Lung (tissue), 12 donors: Measurements from ENCODE around the gene LETMD1. TPM values are rescaled to one million over a fixed set of nuclear protein-coding genes. Genes with fewer than 3 reads are reported as not detected.

Source experiments
- ATAC-seq: fragments of 200-7000 bp; cut with Tn5 transposase; one replicate; pipeline ENCODE4 v1.9.1; 2020; ENCODE audit warnings: moderate number of reproducible peaks; ENCODE audit not compliant: insufficient read depth, low FRiP score
- DNase-seq, 3 donors: peaks; one replicate each; pipeline ENCODE4 v3.0.0-alpha.2; 2013 to 2017
- H3K27ac ChIP-seq, 2 donors: one replicate each; pipeline ENCODE4 v1.5.1; 2013; ENCODE audit warnings: mild to moderate bottlenecking in 2 of 2, moderate library complexity in 2 of 2, control low read depth in 1 of 2, inconsistent platforms in 1 of 2, low read depth in 1 of 2, low read length in 1 of 2
- H3K27me3 ChIP-seq, 3 donors: one replicate each; pipeline ENCODE4 v1.5.1; 2013; ENCODE audit warnings: low read length in 2 of 3; ENCODE audit not compliant: control insufficient read depth in 3 of 3, insufficient read depth in 3 of 3
- H3K36me3 ChIP-seq, 4 donors: one replicate each; pipeline ENCODE4 v1.5.1; 2013; ENCODE audit warnings: low read length in 4 of 4, mild to moderate bottlenecking in 1 of 4, moderate library complexity in 1 of 4; ENCODE audit not compliant: control insufficient read depth in 4 of 4, insufficient read depth in 4 of 4
- H3K4me1 ChIP-seq, 5 donors: one replicate each; pipeline ENCODE4 v1.5.1; 2013; ENCODE audit warnings: low read length in 5 of 5, mild to moderate bottlenecking in 2 of 5, moderate library complexity in 1 of 5; ENCODE audit not compliant: control insufficient read depth in 5 of 5, insufficient read depth in 5 of 5
- H3K4me3 ChIP-seq: one replicate; pipeline ENCODE4 v1.5.1; 2013; ENCODE audit warnings: mild to moderate bottlenecking, control low read depth, moderate library complexity
- H3K9ac ChIP-seq, 2 donors: one replicate each; pipeline ENCODE4 v1.5.1; 2013; ENCODE audit warnings: low read length in 2 of 2, control low read depth in 1 of 2; ENCODE audit not compliant: insufficient read depth in 1 of 2
- H3K9me3 ChIP-seq, 4 donors: one replicate each; pipeline ENCODE4 v1.5.1; 2013; ENCODE audit warnings: low read length in 3 of 4, mild to moderate bottlenecking in 1 of 4, moderate library complexity in 1 of 4; ENCODE audit not compliant: control insufficient read depth in 4 of 4, insufficient read depth in 3 of 4
- WGBS, 2 donors: extraction: QIAGEN DNeasy Blood & Tissue Kit; methylation state at CpG; one replicate each; pipeline ENCODE4 v1.1.7; 2013; 5-methylcytosine and 5-hydroxymethylcytosine counted together
- polyA plus RNA-seq, 2 donors: library from polyadenylated mRNA; stranded (reverse); fragments of 200-250 nt; gene quantifications; one replicate each; pipeline ENCODE4 v1.2.1, GENCODE V29; 2013
- total RNA-seq, 2 donors: library from RNA; depleted of rRNA in 1 of 2; stranded (reverse); fragments of >200 nt in 1 of 2; gene quantifications; one replicate each; pipeline ENCODE4 v1.2.1, GENCODE V29; 2014 to 2021
- TF ChIP-seq, protein P1 (sequence below): IDR thresholded peaks from 2 replicates; pipeline ENCODE4 v1.5.1; 2012; ENCODE audit warnings: mild to moderate bottlenecking; ENCODE audit errors: control extremely low read depth, extremely low read depth
- donor health status: control.
- donor health status: control.
- donor health status: Bipolar disorder and iron deficiency.
- donor health status: healthy.
- donor health status: DM: yes; HTN: yes; CAD: no.

Gene LETMD1
- total and polyA plus RNA-seq, 4 donors, result 29.9 to 81.6 (median 48.6) TPM

DNA sequence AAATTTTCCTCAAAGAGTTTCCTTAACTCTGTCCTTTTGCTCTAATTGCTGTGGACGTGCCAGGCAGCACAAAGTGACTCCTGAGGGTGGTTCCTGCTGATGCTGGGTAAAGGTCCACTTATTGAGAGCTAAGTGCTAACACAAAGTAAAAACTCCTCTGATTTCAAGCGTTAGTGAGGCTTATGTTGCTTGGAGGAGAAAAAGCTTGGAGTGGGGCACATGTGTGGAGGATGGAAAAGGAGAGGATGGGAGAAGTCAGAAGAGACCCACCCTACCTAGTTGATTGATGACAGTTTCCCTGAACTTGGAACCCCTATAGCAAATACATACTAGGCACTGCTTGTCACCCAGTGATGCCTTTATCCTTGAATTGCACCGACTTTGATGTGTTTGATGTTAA, 11.8 kb upstream of the LETMD1 start:
- Histone ChIP-seq H3K27me3 (no peaks in the 10 kb centered on the region), H3K4me1 (no peaks in the 10 kb centered on the region), H3K27ac (no peak overlapping the region), H3K4me3 (no peak overlapping the region), H3K36me3 (no peaks in the 10 kb centered on the region), H3K9ac (no peak overlapping the region), H3K9me3 (no peaks in the 10 kb centered on the region)
- TF ChIP-seq, protein P1, sequence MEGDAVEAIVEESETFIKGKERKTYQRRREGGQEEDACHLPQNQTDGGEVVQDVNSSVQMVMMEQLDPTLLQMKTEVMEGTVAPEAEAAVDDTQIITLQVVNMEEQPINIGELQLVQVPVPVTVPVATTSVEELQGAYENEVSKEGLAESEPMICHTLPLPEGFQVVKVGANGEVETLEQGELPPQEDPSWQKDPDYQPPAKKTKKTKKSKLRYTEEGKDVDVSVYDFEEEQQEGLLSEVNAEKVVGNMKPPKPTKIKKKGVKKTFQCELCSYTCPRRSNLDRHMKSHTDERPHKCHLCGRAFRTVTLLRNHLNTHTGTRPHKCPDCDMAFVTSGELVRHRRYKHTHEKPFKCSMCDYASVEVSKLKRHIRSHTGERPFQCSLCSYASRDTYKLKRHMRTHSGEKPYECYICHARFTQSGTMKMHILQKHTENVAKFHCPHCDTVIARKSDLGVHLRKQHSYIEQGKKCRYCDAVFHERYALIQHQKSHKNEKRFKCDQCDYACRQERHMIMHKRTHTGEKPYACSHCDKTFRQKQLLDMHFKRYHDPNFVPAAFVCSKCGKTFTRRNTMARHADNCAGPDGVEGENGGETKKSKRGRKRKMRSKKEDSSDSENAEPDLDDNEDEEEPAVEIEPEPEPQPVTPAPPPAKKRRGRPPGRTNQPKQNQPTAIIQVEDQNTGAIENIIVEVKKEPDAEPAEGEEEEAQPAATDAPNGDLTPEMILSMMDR, result no peak
- ATAC-seq (no peak), DNase-seq (no peak)
- 71 to 81% methylated on average over 3 of the region's 3 CpGs for WGBS, 2 donors

GRCh38 chr12:51048661-51049251, 629 bp downstream of the LETMD1 start:
- 14 to 29% methylated on average over 14 of the region's 14 CpGs for WGBS, 2 donors
- H3K9ac ChIP-seq, result peak overlapping the region; percentile 63 to 80
- peaks cover 0 to 18% (median 9%) of the 10 kb centered on the region in 5 donors for H3K4me1 ChIP-seq
- H3K36me3 ChIP-seq, result peaks cover 2 to 10% (median 6%) of the 10 kb centered on the region in 4 donors
- ATAC-seq, result no peak
- H3K27ac ChIP-seq, result peak overlapping the region; percentile 74 to 93
- TF ChIP-seq, protein P1, result no peak
- DNase-seq, result peak in 1 of 3 donors; percentile 7
- peak overlapping the region; percentile 70 for H3K4me3 ChIP-seq
- H3K9me3 ChIP-seq, result no peaks in the 10 kb centered on the region
- no peaks in the 10 kb centered on the region for H3K27me3 ChIP-seq

GRCh38 chr12:51049525-51049924, 1.4 kb downstream of the LETMD1 start:
- Histone ChIP-seq H3K9ac (peak overlapping the region in 1 of 2 donors; percentile 62), H3K27ac (no peak overlapping the region), H3K4me1 (peaks cover 0 to 18% (median 9%) of the 10 kb centered on the region in 5 donors), H3K27me3 (no peaks in the 10 kb centered on the region), H3K36me3 (peaks cover 6 to 18% (median 10%) of the 10 kb centered on the region in 4 donors), H3K9me3 (no peaks in the 10 kb centered on the region), H3K4me3 (no peak overlapping the region)
- TF ChIP-seq, protein P1, result no peak
- ATAC-seq, result no peak
- WGBS, 2 donors, result 73 to 92% methylated on average over 3 of the region's 3 CpGs
- no peak for DNase-seq
